Testis (tissue), 2 donors: ENCODE data around the gene KRT6A.

ENCODE experiments used
- CTCF ChIP-seq, 3 experiments: fragments of 450-650 bp in 2 of 3; fragments of 200-600 bp in 1 of 3; sonication (generic) in 1 of 3; IDR thresholded peaks; one replicate each; pipeline ENCODE4 v1.5.1; 2016 to 2019; ENCODE audit warnings: antibody characterized with exemption in 3 of 3, mild to moderate bottlenecking in 2 of 3, moderate library complexity in 1 of 3
- POLR2A ChIP-seq: fragments of 450-650 bp; IDR thresholded peaks from one replicate; pipeline ENCODE4 v1.6.1; 2017; ENCODE audit warnings: antibody characterized with exemption, mild to moderate bottlenecking, moderate library complexity

- TF ChIP-seq POLR2A (no peak), CTCF (IDR thresholded peaks at IDR 0.05) (no peak)
Observed at GRCh38 chr12:52530905-52531304, 37.8 kb upstream of the KRT6A start.
